NCI-H2029 treated with DMSO at 0.1 percent for 48 hours (cell line): Measurements from ENCODE around the gene CTR9.
A peak's percentile ranks its signal among the peaks of the same experiment; 100 is the strongest.

Experiments
- DNase-seq: peaks from one replicate; lab custom pipeline; 2025; lab: John Stamatoyannopoulos, UW

The CTR9 gene

DNA sequence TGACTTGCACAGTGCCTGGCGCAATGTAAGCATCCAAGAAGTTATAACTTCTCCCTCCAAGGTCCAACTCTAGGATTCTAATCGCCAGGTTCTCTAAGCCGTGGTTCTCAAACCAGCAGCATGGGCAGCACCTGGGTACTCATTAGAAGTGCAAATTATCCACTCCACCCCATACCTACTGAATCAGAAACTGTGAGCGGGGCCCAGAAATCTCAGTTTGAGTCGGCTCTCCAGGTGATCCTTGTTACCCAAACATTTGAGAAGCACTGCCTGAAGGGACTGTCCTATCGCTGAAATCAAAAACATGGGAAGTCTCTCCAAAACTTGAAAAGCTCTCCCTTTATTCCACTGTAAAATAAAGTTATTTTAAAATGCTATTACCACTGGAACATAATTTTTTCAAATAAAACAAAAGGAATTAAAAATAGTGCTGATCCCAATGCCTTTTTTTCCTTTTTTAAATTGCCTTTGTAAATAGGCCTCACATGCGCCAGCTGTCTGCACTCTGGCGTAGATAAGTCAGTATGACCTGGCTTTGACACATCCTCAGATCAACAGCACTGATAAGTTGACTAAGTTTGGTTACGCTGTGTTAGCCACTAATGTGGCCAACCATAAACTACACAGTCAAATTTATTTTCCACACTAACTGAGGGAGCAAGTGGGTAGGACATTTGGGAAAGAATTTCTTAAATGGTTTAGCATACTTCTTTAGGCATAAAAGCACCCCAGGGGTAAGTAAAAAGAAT lies 8.4 kb upstream of the CTR9 start:
- DNase-seq = no peak

DNA sequence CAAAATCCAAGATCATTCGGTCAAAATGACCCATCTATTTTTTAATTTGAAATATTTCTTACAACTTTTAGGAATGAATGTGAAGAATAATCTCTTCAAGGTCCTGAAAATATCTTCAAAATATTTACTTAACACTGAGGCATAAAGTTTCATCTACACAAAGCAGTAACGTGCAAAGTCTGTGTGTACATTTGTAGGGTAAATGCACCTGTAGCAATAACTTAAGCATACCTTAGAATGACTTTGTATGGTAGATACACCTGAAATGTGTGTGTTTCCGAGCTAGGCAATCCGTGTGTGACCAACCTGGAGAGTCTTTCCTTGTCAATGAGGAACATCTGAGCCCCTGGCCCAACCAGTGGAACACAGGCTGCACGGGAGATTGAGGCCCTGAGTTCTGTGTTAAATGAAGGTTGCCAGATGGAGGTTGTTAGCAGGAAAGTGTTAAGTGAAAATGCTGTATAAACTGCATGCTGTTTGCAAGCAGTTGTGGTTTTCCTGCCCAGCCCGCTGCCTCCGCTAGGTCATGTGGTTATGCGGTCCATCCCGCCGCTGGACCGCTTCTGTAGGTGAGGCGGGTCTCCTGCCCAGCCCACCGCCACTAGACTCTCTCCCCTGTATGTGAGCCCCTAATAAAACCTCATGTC lies 7.6 kb upstream of the CTR9 start:
- no peak for DNase-seq

DNA sequence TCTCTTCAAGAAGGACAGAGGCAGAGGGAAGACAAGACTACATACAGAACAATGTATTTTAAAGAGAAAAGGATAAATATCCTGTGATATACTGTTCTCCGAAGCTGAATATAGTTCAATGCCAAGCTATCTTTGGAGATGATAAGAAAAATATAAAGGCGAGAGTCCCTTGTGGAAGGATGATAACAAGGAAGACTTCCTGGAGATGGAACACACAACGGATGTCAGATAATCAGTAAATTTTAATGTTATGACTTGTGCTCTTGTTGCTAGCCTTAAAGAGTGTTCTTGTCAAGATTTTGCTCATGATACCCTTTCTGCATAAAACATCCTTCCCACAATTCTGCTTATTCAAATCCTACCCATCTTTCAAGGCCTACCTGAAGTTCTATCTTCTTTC lies 6.8 kb upstream of the CTR9 start:
- no peak for DNase-seq

DNA sequence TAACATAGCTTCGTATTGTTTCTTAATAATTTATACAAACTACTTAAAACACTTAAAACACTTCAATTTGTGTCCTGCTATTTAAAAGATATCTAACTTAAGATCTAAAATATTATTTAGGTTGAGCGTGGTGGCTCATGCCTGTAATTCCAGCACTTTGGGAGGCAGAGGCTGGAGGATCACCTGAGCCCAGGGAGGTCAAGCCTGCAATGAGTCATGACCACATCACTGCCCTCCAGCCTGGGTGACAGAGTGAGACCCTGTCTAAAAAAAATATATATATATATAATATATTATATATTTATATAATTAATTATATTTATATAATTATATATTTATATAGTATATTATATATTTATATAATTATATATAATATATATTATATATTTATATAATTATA lies 4.2 kb upstream of the CTR9 start:
- DNase-seq = no peak

DNA sequence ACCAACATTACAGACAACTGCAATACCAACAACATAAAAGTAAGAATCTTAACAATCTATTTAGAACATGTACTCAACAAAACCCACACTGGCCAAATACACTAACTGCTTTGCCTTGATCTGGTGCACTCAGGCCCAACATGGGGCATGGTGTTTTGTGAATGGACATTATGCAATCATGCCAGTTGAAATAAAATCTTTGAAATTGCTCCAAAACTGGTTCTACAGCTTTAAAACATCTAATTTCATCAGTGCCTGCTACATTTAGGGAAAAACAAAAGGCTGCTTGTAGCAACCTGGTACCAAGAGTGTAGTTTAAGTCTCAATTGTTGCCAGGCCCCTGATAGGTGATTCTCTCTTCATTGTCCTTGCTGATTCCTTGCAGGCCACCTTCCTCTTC lies 3.3 kb upstream of the CTR9 start:
- DNase-seq = no peak

DNA sequence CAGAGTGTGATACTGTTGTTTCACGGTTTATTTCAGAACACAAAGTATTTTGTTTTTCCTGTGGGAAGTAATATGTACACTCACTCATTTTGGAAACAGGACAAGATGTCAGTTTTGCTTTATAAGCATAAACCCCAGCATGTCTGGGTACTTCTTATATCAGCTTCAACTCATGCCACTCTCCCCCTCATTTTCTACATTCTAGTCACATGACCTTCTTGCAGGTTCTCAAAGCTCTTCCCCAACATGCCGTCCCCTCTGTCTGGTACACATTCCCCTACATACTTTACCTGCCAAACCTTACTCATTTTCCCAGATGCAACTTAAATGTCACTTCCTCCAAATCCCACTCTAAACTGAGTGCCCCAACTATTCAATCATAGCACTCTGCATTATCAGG lies 1.6 kb upstream of the CTR9 start:
- no peak for DNase-seq

DNA sequence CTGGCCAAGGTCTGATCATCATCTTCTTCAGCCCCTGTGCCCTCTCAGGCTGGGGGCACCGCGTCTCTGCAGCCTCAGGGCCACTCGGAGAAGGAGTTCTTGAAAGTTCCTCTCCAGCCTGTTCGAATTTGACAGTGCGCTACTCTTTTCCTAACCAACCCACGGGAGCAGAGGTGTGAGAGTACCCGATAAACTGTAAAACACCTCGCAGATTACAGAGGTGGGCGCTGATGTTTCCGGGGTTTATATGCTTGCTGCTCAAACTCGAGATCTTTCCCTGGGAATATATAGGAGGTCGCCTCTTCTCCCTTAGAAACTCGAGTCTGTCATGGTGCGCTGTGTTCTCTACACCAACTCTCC lies 515 bp downstream of the CTR9 start:
- no peak for DNase-seq

DNA sequence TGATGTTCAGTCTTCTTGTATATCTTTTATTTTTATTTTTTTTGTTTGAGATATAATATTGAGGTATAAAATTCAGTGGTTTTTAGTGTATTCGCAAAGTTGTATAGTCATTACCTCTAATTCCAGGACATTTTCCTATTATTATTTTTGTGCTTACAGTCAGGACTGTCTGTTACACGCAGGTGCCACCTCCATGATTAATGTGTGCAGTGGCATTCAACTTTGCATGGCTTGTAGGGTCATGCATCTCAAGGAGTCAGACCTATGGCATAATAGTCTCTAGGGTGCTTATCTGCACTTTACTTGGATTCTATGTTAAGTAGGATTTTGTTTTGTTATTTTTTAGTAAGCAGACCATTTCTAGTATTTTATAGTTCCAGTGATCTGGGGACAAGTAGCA lies 1.0 kb downstream of the CTR9 start:
- DNase-seq = no peak

DNA sequence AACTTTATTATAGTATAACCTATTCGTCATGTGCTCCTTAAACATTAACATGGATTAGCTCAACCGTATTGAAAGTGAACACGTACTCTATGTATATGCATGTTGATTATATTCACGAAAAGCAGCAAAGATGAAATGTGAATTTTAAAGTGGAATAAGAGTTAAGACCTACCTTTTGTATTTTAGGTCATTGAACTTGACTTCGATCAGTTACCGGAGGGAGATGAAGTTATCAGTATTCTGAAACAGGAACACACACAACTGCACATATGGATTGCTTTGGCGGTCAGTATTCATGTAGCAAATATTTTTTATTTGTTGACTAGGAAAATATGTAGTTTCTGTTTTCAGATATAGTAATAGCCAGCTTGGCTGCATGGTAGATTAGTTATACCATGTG lies 1.4 kb downstream of the CTR9 start:
- DNase-seq = no peak

DNA sequence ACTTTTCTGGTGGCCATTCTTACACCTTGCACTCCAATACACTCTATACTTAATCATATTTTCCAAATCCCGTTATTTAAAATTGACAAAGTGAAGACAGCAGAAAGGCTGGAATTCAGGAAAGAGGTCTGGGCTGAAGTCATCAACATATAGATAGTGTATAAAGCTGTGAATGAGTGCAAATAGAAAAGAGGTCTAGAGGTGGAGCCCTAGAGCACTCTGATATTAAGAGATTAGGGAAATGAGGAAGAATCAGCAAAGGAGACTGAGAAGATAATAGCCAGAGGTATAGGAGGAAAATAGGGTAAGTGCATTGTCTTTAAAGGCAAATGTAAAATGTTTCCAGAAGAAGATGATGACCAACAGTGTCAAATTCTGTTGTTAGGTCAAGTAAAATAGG lies 7.9 kb downstream of the CTR9 start:
- no peak for DNase-seq

DNA sequence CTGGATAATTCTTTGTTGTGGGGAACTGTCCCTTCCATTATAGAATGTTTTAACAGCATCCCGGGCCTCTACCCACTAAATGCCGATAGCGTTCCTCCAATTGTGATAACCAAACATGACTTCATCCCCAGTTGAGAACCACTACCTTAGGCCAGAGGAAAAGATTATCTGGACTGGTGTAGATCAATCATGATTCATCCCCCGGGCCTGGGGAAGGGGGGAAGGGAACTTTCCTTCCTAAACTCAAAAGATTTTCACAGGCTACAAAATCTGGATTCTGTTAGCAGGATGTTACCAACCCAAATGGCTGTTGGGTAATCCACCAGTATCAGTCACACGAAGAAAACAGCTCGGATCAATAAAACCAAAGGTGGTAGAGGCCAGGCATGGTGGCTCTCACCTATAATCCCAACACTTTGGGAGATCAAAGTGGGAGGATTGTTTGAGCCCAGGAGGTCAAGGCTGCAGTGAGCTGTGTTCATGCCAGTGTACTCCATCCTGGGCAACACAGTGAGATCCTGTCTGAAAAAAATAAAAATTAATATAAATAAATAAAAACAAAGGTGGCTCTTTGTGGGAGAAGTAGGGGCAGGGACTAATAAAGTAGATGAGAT lies 10.1 kb downstream of the CTR9 start:
- DNase-seq = no peak

DNA sequence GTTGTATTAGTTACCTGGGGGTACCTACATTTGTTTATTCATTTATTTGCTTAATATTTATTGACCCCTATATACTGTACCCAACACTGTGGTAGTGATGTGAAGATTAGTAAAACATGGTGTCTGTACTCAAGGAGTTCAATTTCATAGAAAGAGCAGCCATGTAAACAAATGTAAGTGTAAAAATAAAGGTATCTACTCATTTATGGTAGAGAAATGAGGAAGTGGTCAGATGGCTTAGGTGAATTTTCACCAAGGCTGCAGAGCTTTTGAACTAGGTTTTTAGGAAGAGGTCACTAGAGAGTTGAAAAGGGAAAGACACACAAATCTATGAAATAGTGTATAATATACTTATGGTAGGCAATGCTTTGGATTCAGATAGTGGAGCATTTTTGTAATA lies 11.1 kb downstream of the CTR9 start:
- no peak for DNase-seq

DNA sequence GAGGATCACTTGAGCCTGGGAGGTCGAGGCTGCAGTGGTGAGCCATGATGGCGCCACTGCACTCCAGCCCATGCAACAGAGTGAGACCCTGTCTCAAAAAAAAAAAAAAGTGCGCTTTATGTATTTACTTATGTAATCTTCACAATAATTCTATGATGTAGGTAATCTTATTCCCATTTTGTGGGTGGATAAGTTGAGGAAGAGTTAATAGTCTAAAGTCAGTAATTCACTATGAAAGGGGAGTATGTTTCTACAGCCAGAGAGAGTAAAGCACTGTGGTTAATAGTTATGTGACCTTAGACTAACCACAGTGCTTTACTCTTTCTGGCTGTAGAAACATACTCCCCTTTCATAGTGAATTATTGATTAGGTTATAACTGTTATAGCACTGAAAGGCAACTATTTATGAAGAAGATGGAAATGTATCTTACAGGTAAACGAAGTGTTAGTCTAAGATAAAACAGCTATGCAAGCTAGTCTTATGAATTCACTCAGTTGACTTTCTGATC lies 11.9 kb downstream of the CTR9 start:
- no peak for DNase-seq

DNA sequence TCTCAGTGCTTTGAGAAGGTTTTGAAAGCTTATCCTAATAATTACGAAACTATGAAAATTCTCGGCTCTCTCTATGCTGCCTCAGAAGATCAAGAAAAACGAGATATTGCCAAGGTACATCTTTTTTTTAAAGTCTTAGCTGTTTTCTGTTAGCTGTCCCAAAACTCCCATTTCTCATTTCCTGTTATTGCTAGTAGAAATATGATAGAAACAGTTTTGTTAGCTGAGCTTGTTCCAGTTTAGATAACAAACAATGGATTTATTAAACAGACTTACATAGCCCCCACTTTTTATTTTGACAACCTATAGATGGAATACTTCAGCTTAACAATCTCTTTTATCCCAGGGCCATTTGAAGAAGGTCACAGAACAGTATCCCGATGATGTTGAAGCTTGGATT lies 12.7 kb downstream of the CTR9 start:
- no peak for DNase-seq

DNA sequence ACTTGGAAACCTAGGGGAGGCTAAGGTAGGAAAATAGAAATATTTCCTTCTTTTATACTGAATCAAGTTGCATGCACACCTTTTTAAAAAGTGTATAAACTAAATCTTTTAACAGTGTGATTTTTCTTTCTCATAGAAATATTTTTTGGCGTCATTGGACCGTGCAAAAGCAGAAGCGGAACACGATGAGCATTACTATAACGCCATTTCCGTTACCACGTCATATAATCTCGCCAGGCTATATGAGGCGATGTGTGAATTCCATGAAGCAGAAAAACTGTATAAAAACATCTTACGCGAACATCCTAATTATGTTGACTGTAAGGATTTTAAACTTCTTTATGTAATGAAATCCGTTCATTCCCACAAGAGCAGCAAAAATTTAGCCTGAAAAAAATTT lies 13.4 kb downstream of the CTR9 start:
- no peak for DNase-seq

DNA sequence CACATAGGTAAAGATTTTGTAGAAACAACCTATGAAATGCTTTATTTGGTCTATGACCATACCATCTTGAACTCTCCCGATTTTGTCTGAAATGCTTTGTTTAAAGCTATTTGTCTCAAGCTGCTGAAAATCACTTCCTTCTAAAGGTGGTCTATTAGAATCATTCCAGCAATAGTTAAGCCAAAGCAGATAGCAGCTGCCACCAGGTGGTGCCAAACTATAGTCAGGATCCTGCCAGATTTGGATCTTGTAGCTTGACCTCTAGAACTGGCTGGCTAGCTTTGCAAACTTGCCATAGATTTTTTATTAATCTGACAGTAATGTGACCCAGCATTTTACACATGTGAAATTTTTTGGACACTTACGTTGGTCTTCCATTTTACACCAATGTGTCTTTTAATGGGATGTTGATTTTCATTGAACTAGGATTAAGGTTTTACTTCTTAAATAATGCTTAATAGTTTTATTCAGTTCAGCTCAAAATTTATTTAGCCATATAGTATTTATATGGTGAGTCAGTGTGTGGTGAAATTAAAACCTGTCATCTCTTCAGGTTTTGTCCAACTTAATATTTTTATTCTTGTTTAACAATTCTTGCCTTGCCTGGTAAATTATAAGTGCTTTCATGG lies 19.7 kb downstream of the CTR9 start:
- peak; percentile 21 for DNase-seq

DNA sequence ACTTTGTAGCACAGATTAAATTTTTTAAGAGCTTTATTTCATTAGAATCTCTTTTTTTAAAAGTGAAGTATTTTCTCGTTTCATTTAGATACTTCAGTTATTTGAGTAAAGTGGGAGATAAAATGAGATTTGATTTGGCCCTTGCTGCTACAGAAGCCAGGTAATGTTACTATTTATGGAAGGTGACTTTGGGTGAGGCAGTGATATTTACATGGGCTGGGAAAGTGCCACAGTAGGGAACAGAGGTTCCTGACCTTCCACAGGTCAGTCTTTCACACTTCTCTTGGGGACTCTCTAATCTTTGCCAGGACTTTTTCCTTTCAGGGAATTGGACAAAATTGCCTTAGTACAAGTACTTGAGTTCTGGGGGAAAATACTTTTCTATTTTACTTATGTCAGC lies 20.4 kb downstream of the CTR9 start:
- DNase-seq = no peak

DNA sequence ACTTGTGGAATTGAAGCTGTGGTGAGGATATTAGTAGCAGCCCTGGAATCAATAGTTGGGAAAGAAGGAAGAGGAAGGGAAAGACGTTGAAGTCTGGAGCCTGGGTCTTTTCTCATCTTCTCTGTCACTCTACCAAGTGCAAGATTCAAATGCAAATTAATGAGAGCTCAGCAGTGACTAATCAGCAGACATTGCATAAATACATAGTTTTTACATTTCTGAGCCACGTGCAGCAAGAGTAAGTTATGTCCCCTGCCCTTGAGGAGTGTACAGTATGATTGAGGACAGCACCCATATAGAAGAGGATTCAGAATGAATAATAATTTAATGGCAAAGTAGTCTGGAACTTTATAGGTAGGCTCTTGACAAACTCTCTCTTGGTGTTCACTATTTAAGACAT lies 23.8 kb downstream of the CTR9 start:
- DNase-seq = no peak

DNA sequence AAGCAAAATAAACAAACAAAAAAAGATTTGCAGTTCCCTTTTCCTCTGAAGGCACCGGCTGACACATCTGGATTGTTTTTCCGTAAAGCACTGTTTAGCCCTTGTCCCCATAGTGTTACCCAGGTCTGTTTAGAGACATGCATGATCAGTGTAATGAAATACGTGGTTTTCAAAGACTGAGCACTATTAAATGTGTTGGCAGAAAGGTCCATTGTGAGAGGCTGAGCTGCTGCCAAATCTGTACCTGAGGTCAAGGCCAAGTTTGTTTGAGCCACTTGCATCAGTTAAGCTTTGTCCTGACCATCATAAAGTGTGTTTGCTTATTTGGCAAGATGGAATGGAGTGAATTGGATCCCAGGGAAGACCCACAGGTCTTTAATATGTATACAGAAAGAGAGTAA lies 26.3 kb downstream of the CTR9 start:
- peak; percentile 42 for DNase-seq

DNA sequence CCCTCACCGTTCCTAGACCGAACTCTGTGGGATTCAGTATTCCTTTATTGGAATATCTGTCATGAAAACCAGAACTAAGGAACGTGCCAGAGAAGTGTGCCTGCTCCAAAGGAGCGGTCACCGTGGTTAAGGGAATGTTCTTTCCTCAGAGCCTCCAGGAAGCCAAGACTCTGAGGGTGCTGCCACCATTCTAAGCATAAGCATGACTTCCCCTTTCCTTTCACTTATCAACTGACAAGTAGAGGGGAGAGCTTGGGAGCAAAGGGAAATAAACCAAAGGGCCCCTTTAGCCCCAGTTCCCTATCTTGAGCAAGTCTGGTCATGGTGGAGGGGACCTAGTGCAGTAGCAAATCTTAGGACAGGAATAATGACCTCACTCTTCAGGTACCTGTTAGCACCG lies 26.8 kb downstream of the CTR9 start:
- no peak for DNase-seq

DNA sequence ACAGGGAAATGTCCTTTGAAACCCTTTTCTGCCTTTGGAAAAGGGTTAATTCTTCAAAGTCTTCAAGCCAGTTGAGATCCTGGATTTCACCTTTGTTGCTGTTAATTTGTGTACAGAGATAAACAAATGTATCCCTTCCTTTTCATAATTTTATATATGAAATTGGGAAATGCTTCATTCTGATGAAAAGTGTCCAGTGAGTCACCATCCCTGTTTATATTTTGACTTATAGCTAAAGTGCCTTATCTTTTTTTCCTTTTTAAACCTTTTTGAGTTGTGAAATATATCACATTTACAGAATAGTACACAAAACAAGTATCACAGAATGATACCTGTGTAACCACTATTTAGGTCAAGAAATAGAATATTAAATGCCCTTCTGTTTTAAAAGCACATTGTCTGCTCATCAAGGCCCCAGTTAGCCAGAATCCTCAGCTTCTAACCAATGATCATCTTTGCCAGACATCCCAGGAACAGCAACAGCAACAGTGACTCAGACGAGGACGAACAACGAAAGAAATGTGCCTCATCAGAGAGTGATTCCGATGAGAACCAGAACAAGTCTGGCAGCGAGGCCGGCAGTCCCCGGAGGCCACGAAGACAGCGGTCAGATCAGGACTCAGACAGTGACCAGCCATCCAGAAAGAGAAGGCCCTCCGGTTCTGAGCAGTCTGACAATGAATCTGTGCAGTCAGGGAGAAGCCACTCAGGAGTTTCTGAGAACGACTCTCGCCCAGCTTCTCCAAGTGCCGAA lies 27.3 kb downstream of the CTR9 start:
- DNase-seq = no peak

DNA sequence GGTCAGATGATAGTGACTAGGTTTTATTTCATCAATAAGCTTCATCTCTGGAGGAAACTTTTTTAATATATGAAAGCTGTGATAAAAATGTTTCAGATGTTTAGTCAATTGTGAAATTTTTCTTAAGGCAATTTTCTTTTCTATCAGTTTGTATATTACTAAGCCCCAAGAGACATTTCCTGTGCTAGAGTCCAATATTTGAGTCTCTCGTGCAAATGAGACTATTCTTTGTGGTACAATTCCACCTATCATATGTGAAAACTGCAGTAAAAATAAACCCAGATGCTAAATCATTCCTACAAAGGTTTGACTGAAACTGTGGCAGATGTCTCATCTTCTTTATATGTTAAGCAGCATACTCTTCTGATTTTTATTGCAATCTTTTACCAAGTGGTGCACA lies 28.0 kb downstream of the CTR9 start:
- no peak for DNase-seq
